HepG2 (cell line): Measurements from ENCODE around the gene DEGS1. TPM values are rescaled to one million over a fixed set of nuclear protein-coding genes. Genes with fewer than 3 reads are reported as not detected.

Experiments used
- CCAR2 ChIP-seq: fragments of 200-400 bp; formaldehyde crosslinking; optimal IDR thresholded peaks from 2 replicates; pipeline ENCODE3; 2018; ENCODE audit warnings: low read depth, mild to moderate bottlenecking, low read length, moderate library complexity
- CEBPB ChIP-seq: IDR thresholded peaks from 2 replicates; pipeline ENCODE4 v1.6.1; 2011; ENCODE audit warnings: low read depth, low read length, improper control_type of control experiment, borderline replicate concordance
- FOSL2 ChIP-seq: sonication (generic); formaldehyde crosslinking; IDR thresholded peaks from 2 replicates; pipeline ENCODE4 v1.4.0; 2020; ENCODE audit warnings: missing genetic modification reagents
- GZF1 ChIP-seq: sonication (generic); formaldehyde crosslinking; IDR thresholded peaks from 2 replicates; pipeline ENCODE4 v1.5.1; 2020; ENCODE audit warnings: mild to moderate bottlenecking, missing genetic modification reagents
- HDAC2 ChIP-seq: sonication (generic); formaldehyde crosslinking; IDR thresholded peaks from 2 replicates; pipeline ENCODE4 v1.4.0; 2020; ENCODE audit warnings: missing genetic modification reagents
- HNRNPK ChIP-seq: fragments of 200-400 bp; formaldehyde crosslinking; IDR thresholded peaks from 2 replicates; pipeline ENCODE4 v1.6.1; 2018; ENCODE audit warnings: low read length, low read depth, moderate library complexity, mild to moderate bottlenecking; ENCODE audit not compliant: poor library complexity, severe bottlenecking
- HOXA3 ChIP-seq: sonication (generic); formaldehyde crosslinking; IDR thresholded peaks from 2 replicates; pipeline ENCODE4 v1.5.0; 2020; ENCODE audit warnings: missing genetic modification reagents
- IKZF4 ChIP-seq: sonication (generic); formaldehyde crosslinking; IDR thresholded peaks from 2 replicates; pipeline ENCODE4 v1.5.1; 2020; ENCODE audit warnings: borderline replicate concordance, mild to moderate bottlenecking, low read depth, missing genetic modification reagents; ENCODE audit errors: not compliant biosample characterization
- RARA ChIP-seq: IDR thresholded peaks from 2 replicates; pipeline ENCODE4 v1.6.1; 2016; ENCODE audit warnings: missing genetic modification reagents, missing compliant biosample characterization
- RBFOX2 ChIP-seq: fragments of 200-400 bp; formaldehyde crosslinking; IDR thresholded peaks from 2 replicates; pipeline ENCODE4 v1.6.1; 2017; ENCODE audit warnings: low read depth, mild to moderate bottlenecking, low read length
- ZBED4 ChIP-seq: sonication (generic); formaldehyde crosslinking; IDR thresholded peaks from 2 replicates; pipeline ENCODE4 v1.4.0; 2020; ENCODE audit warnings: missing genetic modification reagents, borderline replicate concordance
- ZBTB44 ChIP-seq: sonication (generic); formaldehyde crosslinking; IDR thresholded peaks from 2 replicates; pipeline ENCODE4 v1.4.0; 2020; ENCODE audit warnings: missing genetic modification reagents
- ZBTB8A ChIP-seq: sonication (generic); formaldehyde crosslinking; IDR thresholded peaks from 2 replicates; pipeline ENCODE4 v1.4.0; 2020; ENCODE audit warnings: mild to moderate bottlenecking, low read depth, missing genetic modification reagents, borderline replicate concordance
- ZFP82 ChIP-seq: sonication (generic); formaldehyde crosslinking; IDR thresholded peaks from 2 replicates; pipeline ENCODE4 v1.5.1; 2020; ENCODE audit warnings: mild to moderate bottlenecking, missing genetic modification reagents, borderline replicate concordance
- ZNF362 ChIP-seq: sonication (generic); formaldehyde crosslinking; IDR thresholded peaks from 2 replicates; pipeline ENCODE4 v1.4.0; 2020; ENCODE audit warnings: missing genetic modification reagents, mild to moderate bottlenecking, borderline replicate concordance
- ZNF367 ChIP-seq: sonication (generic); formaldehyde crosslinking; IDR thresholded peaks from 2 replicates; pipeline ENCODE4 v1.4.0; 2020; ENCODE audit warnings: missing genetic modification reagents, borderline replicate concordance
- ZNF496 ChIP-seq: sonication (generic); formaldehyde crosslinking; IDR thresholded peaks from 2 replicates; pipeline ENCODE4 v1.8.1; 2023; ENCODE audit warnings: mild to moderate bottlenecking, moderate library complexity, missing genetic modification reagents; ENCODE audit not compliant: insufficient replicate concordance
- ZNF597 ChIP-seq: sonication (generic); formaldehyde crosslinking; IDR thresholded peaks from 2 replicates; pipeline ENCODE4 v1.5.0; 2020; ENCODE audit warnings: missing genetic modification reagents
- ZUFSP ChIP-seq: sonication (generic); formaldehyde crosslinking; IDR thresholded peaks from 2 replicates; pipeline ENCODE4 v1.9.0; 2021; ENCODE audit warnings: missing genetic modification reagents, mild to moderate bottlenecking, borderline replicate concordance
- polyA plus RNA-seq, 8 experiments: library from polyadenylated mRNA; depleted of rRNA in 3 of 8; stranded (reverse) in 7 of 8; unstranded in 1 of 8; fragments of >200 nt; fragmentation: Illumina TruSeq in 4 of 8; extraction: Trizol in 4 of 8; gene quantifications; 2 replicates each; pipeline versions ENCODE4 v1.2.1 to v1.2.3, GENCODE V29; 2011 to 2016; ENCODE audit warnings: low read depth in 4 of 8, missing spikeins in 1 of 8, mixed read lengths in 1 of 8; ENCODE audit not compliant: insufficient read depth in 1 of 8
- total RNA-seq, 5 experiments: library from RNA; depleted of rRNA; stranded (reverse); fragments of >200 nt; fragmentation: Illumina TruSeq; extraction: Trizol; gene quantifications; 2 replicates each; pipeline ENCODE4 v1.2.3, GENCODE V29; 2016; ENCODE audit warnings: low read depth in 1 of 5

The DEGS1 gene
- total and polyA plus RNA-seq, 2 of the 13 experiments (the other 11 are each of a cell fraction or from before 2014, with no cell fraction given) = 18.1 to 35.9 TPM

- TF ChIP-seq RARA (CRISPR knock-in tag) = no peak
- TF ChIP-seq ZBTB8A = no peak
- no peak for TF ChIP-seq FOSL2 (CRISPR knock-in tag)
- TF ChIP-seq RBFOX2 = no peak; the same call in 1 of the 2 replicates
- no peak for TF ChIP-seq CEBPB
- no peak; the same call in 1 of the 2 replicates for TF ChIP-seq ZBED4 (CRISPR knock-in tag)
- no peak for TF ChIP-seq ZNF496 (CRISPR knock-in tag)
- TF ChIP-seq ZNF367 (CRISPR knock-in tag) = no peak
- no peak for TF ChIP-seq CCAR2
- TF ChIP-seq ZFP82 (CRISPR knock-in tag) = peak; percentile 82; the same call in 1 of the 2 replicates
- no peak for TF ChIP-seq GZF1 (CRISPR knock-in tag)
- TF ChIP-seq ZBTB44 (CRISPR knock-in tag) = no peak
- TF ChIP-seq ZNF597 (CRISPR knock-in tag) = no peak
- no peak for TF ChIP-seq ZNF362 (CRISPR knock-in tag)
- TF ChIP-seq HOXA3 (CRISPR knock-in tag) = no peak; the same call in 1 of the 2 replicates
- TF ChIP-seq ZUFSP (CRISPR knock-in tag) = no peak
- TF ChIP-seq HNRNPK = peak; percentile 44
- no peak; the same call in 1 of the 2 replicates for TF ChIP-seq HDAC2 (CRISPR knock-in tag)
- peak; percentile 56 for TF ChIP-seq IKZF4
Observed at GRCh38 chr1:224183591-224184312, 712 bp downstream of the DEGS1 start (continued).
